Stimulated activated CD4-positive, alpha-beta T cell treated with anti-CD3 and anti-CD28 coated beads, Interleukin-12 subunit alpha, Interleukin-12 subunit beta, amount 100 ng/mL, for 24 hours (primary cell): ENCODE results near the gene KCNH6.

Source experiments
- DNase-seq, 2 experiments: peaks; one replicate each; pipeline ENCODE4 v3.0.0-alpha.2; 2020; ENCODE audit warnings: low read depth in 2 of 2

Gene KCNH6

GRCh38 chr17:63488851-63489250 is 34.3 kb upstream of the KCNH6 start:
- DNase-seq = no peak

GRCh38 chr17:63489291-63489690 is 33.9 kb upstream of the KCNH6 start:
- DNase-seq = no peak

GRCh38 chr17:63490329-63490728 is 32.8 kb upstream of the KCNH6 start:
- no peak for DNase-seq

GRCh38 chr17:63490858-63491400 is 32.2 kb upstream of the KCNH6 start:
- DNase-seq = no peak

- no peak for DNase-seq
These were observed 31.7 kb upstream of the KCNH6 start for GRCh38 chr17:63491413-63491812.

GRCh38 chr17:63491977-63492618 is 31.1 kb upstream of the KCNH6 start:
- no peak for DNase-seq

- no peak for DNase-seq
These were observed 30.2 kb upstream of the KCNH6 start for GRCh38 chr17:63492940-63493339.

- DNase-seq = no peak
These were observed 29.7 kb upstream of the KCNH6 start for GRCh38 chr17:63493411-63493810.

GRCh38 chr17:63494300-63494928 is 28.7 kb upstream of the KCNH6 start:
- no peak for DNase-seq

- no peak for DNase-seq
These were observed 27.7 kb upstream of the KCNH6 start for GRCh38 chr17:63495491-63495890.

GRCh38 chr17:63496177-63496576 is 27.0 kb upstream of the KCNH6 start:
- DNase-seq = no peak

- DNase-seq = no peak
These were observed 26.3 kb upstream of the KCNH6 start for GRCh38 chr17:63496663-63497400.

GRCh38 chr17:63497708-63498483 is 25.3 kb upstream of the KCNH6 start:
- DNase-seq = no peak

- no peak for DNase-seq
These were observed 24.4 kb upstream of the KCNH6 start for GRCh38 chr17:63498626-63499195.

GRCh38 chr17:63500543-63501390 is 22.4 kb upstream of the KCNH6 start:
- no peak for DNase-seq

- DNase-seq = no peak
These were observed 19.8 kb upstream of the KCNH6 start for GRCh38 chr17:63503341-63503705.

- DNase-seq = no peak
These were observed 18.9 kb upstream of the KCNH6 start for GRCh38 chr17:63504261-63504660.

- no peak for DNase-seq
These were observed 17.8 kb upstream of the KCNH6 start for GRCh38 chr17:63505341-63505740.

GRCh38 chr17:63506627-63507026 is 16.5 kb upstream of the KCNH6 start:
- no peak for DNase-seq

- DNase-seq = no peak
These were observed 11.8 kb upstream of the KCNH6 start for GRCh38 chr17:63511331-63511730.

- DNase-seq = no peak
These were observed 10.8 kb upstream of the KCNH6 start for GRCh38 chr17:63512388-63512787.
